SU-DHL-6 (cell line): ENCODE measurements around the gene C11orf68.

Experiments used
- CTCF ChIP-seq: fragments of 200-600 bp; sonication (generic); IDR thresholded peaks from one replicate; pipeline ENCODE4 v1.5.1; 2017; ENCODE audit warnings: antibody characterized with exemption, mild to moderate bottlenecking, low read length, moderate library complexity; ENCODE audit not compliant: insufficient read depth, poor library complexity, severe bottlenecking
- EZH2phosphoT487 ChIP-seq: fragments of 200-600 bp; sonication (generic), shearing (Covaris generic); conservative IDR thresholded peaks from 2 replicates; pipeline ENCODE4 v1.6.1; 2018; ENCODE audit warnings: mild to moderate bottlenecking, antibody characterized with exemption, low read length, moderate library complexity, mixed read lengths

DNA sequence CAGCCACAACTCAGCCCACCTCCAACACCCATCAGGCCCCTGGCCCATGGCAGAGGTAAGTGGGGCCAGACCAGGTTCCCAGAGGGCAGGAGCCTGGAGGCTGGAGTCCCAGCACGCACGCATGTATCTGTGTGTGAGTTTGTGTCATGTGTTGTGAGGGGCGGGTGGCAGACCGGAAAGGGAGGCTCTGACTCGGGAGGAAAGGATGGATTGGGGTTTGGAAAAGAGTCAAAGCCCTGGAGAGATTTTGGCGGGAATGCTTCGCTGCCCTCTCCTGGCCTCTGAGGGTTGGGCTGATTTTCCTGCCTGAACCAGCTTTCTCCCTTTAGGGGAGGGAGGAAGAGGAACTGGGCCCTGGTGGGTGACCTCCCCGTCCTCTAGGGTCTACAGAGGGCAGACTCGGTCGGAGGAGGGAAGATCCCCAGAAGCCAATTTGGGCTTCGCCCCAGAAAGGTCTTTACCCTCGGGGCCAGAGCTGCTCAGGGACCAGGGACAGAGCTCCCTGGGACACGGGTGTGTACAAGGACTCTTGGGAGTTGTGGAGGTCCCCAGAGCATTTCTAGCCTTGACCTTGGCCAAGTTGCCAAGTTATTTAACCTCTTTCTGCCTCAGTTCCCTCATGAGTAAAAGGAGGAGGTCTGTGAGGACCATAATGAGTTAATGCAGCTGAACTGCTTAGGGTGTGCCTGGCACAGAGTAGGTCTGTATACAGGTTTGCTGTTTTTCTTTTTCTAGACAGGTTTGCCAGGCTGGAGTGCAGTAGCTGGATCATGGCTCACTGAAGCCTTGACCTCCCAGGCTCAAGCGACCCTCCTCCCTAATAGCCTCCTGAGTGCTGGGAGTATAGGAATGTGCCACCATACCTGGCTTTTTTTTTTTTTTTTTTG is 6.9 kb downstream of the C11orf68 start:
- TF ChIP-seq CTCF (no peak), EZH2phosphoT487 (no peak)
